ENCODE results near the gene SDHC.
A peak's percentile ranks its signal among the peaks of the same experiment; 100 is the strongest.

Gene SDHC

DNA sequence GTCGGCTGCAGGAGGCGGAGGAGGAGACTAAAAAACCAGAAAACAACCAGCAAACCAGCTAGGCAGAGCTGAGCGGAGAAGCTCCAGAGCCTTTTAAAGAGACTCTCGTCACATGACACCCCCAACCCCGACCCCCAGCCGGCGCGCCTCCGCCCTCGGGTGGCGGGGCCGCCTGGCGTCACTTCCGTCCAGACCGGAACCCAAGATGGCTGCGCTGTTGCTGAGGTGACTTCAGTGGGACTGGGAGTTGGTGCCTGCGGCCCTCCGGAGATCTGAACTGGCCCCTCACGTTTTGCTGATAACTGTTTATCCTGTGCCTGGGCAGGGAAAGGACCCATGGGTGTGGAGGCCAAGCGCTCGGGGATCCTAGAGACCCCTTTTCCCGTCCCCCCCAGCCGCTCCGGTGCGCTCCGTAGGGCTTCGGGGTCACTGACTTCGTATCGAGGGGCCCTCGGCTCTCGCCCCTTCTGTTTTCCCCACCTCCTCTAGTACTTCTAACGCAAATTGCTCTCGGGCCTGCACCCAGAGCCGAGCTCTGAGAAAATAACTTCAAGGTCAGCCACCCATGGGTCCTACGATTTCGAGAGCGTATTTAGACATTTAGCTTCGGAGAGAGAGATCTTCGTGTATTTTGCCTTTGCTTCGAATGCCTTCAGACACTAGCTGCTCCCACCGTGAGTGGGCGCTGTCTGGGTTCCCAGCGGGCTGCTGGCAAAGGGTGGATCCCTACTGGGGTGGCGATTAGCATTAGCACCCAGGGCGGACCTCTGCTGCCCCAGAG, at the start of gene SDHC:
Gene SDHC (plus strand): TSS at position 181 of the 781 bp plus-strand sequence. CDS start 25 bp downstream, at position 206.
- peak; percentile 92 for DNase-seq

- no peak for DNase-seq
Observed at GRCh38 chr1:161265305-161265704, 48.9 kb upstream of the SDHC start.

DNA sequence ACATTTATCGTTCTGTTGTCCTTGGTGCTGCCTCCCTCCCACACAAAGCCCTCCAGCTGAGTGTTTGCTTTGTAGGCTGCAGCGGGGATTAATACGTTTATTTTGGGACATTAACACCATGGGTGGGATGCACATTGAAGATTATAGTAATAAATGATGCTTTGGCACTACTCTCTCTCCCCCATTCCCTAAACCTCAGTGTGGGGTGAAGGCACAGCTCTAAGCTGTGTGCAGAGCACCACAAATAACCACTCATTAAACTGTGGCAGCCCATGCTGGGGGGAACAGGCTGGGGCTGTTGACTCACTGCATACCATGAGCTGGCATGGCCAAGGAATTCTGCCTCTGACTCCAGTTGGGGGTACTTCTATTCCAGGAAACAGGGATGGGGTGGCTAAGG, 48.0 kb upstream of the SDHC start:
- DNase-seq = no peak

GRCh38 chr1:161266836-161267235, 47.3 kb upstream of the SDHC start:
- DNase-seq = no peak

DNA sequence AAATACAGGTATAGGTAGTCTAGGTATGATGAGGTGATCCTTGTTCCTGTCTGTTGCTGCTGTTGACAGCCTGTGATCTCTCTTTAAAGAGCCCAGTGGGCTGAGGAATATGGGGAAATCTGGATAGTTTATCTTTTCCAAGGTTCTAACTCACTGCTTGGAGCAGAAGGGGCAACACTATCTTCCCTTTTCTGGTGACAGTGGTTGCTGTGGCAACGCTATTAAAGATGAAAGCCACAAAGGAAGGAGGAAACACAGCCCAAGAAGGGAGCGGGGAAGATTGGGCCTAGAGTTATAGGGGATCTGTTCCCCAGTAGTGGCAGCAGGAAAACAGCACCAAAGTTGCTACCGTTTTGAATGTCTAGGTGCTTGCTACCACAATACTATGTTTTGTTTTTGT, 46.9 kb upstream of the SDHC start:
- DNase-seq = no peak

- no peak for DNase-seq
Observed at GRCh38 chr1:161273402-161273801, 40.8 kb upstream of the SDHC start.

DNA sequence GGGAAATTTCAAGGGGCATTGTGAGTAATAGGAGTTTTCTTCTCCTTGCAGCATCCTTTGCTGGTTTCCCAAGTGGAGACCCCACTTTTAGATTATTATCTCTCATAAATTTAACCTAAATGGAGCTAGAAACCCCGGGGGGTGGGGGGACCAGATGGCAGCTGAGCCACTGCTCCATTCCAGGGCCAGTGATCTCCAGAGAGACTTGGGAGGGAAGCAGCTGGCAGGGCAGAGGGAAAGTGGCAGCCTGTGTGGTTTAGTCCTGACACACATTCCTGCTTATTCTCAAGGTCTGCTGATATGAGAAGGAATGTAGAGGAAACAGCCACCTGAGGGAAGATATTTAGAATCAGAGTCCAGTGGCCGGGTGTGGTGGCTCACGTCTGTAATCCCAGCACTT, 39.3 kb upstream of the SDHC start:
- no peak for DNase-seq

GRCh38 chr1:161282991-161283390, 31.2 kb upstream of the SDHC start:
- DNase-seq = no peak

- DNase-seq = no peak
Observed at GRCh38 chr1:161285113-161285512, 29.1 kb upstream of the SDHC start.

DNA sequence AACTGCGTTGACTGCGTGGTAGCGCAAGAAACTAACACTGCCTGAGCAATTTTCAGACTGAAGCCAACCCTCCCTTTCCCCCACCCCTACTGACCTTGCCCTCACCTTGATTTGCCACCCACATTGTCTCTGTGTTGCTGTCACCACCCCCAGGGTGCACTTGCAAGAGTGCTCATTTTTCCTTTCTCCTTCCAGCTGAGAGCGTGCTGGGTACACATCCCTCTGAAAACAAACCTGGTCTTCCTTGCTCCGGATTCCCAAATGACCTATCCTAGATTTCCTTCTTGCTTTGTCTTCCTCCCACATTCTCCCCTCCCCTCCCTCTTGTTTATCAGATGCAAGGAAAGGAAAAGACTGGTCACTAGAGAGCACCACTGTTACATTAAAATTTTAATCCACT, 28.7 kb upstream of the SDHC start:
- DNase-seq = no peak

DNA sequence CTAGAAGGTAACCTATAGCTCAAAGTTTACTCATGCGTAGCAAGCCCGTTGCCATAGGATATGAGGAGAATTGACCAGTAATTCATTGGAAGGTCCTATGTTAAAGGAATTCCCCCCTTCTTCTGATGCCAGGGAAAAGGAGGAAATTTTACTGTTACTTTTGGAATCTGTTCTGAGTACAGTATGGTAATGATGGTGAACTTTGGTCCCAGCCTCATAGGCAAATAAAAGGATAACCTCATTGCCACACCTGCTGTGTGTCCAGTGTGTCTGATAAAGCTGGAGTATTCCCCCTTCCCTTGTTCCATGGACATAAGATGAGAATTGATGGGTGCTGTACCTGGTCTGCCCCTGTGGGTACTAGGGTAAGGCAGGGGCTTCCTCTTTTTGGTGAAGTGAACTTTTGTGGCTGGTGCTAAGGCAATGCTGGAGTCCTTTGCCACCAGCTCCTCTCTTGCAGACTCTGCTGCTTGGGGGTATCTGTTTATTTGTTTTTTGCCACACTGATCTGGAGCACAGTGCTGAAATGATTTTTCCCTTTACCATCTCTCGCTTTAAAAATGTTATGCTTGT, 26.6 kb upstream of the SDHC start:
- DNase-seq = no peak

DNA sequence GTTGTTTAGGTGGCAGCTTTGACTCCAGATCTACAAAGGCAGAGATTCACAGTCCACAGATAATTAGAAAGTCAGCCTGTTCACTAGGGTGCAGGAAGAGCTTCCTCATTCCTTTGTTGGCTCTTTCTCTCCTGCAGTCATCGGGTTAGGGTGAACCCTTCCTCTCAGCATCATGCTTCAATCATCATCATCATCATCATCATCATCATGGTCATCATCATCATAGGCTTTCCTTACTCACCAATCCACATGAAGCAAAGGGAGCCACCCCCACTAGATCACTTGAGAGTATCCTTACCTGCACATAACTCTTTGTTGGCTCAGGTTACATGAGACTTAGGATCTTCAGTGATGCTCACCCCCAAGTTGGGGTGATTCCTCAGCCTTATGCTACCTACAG, 23.4 kb upstream of the SDHC start:
- no peak for DNase-seq

- no peak for DNase-seq
Observed at GRCh38 chr1:161297415-161297814, 16.8 kb upstream of the SDHC start.

DNA sequence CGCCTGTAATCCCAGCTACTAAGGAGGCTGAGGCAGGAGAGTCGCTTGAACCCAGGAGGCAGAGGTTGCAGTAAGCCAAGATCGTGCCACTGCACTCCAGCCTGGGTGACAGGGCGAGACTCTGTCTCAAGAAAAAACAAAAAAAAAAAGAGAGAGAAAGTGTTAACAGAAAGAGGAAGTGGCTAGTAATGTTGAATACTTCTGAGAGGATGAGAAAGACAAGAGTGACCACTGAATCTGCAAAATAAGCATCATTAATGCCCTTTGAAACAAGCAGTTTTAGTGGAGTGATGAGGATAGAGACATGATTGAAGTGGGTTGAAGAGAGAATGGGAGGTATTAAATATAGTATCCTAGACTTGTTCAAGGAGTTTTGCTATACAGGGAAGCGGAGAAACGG, 16.1 kb upstream of the SDHC start:
- DNase-seq = no peak

GRCh38 chr1:161299347-161299746, 14.8 kb upstream of the SDHC start:
- no peak for DNase-seq

DNA sequence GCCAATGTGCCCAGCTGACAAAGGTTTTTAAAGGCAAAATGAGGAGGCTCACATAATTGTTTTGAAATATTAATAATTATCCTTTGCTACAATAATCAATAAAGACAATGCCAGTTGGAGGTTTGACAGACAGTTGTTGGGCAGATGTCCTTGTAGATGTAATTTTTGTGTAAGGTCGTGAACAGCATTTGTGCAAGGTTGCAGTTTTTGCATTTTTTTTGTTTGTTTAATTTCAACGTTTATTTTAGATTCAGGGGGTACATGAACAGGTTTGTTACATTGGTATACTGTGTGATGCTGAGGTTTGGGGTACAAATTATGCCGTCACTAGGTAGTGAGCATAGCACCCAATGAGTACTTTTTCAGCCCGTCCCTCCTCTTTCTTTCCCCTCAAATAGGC, 13.7 kb upstream of the SDHC start:
- DNase-seq = no peak

DNA sequence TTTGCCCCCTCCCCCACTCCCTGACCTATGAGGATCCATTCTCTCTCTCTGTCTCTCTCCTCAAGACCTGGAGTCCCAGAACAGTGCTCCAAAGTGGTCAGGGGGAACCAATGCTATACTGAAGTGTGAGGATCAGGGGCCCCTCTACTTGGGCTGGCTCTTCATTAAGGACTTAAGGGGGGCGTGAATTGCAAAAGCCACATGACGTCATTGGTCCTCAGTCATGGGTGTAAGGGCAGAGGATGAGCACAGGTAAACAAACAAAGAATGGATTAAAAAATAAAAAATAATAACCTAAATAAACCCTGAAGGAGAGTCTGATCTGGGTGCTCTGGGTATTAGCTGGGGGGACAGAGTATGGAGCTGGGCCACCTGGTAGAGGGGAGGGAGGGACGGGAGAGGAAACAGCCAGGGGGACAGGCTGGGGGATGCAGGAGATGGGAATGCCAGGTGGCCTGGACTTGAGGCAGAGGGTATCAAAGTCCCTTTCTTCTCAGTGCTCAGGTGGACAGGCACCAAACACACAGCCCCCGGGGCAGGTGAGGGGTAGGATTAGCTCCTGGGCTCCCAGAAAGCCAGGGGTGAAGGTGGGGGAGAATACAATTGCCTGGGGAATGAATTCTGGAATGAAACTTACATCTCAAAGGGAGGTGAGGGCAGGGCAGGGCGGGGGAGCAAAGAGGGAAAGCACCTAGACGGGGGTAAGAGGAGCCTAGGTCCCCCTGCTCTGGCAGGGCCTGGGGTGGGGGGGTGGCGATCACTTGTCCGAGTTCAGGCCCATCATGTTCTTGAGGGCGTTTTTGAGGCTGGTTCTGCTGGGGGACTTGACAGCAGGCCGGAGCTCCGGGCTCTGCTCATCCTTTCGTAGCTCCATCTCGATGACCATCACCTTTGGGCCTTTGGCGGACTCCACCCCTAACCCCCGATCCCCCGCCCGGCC, 9.0 kb upstream of the SDHC start:
- DNase-seq = no peak

GRCh38 chr1:161305867-161306519, 8.2 kb upstream of the SDHC start:
- peak; percentile 95 for DNase-seq

- DNase-seq = peak; percentile 17
Observed at GRCh38 chr1:161307230-161307768, 6.9 kb upstream of the SDHC start.

- no peak for DNase-seq
Observed at GRCh38 chr1:161307892-161308638, 6.1 kb upstream of the SDHC start.

- no peak for DNase-seq
Observed at GRCh38 chr1:161309868-161310267, 4.3 kb upstream of the SDHC start, which contains the start of gene MPZ. Gene MPZ (minus strand): TSS chr1:161309968. CDS start chr1:161309905, 63 bp downstream.

GRCh38 chr1:161311595-161312181, 2.5 kb upstream of the SDHC start:
- DNase-seq = no peak
